ENCODE data around the gene FAM171A1. TPM values are rescaled to one million over a fixed set of nuclear protein-coding genes. Genes with fewer than 3 reads are reported as not detected.

Gene FAM171A1
- total RNA-seq, 1 donor: 16.8 TPM

GRCh38 chr10:15252396-15252795 lies 118.7 kb downstream of the FAM171A1 start:
- TF ChIP-seq CTCF (IDR thresholded peaks at IDR 0.05; ENCODE audit: insufficient read depth, low read depth, low read length): no peak
- H3K4me3 ChIP-seq (ENCODE audit: low read depth, low read length): no peak overlapping the region
- no peak for DNase-seq (ENCODE audit: low read depth)

GRCh38 chr10:15251791-15252380 lies 119.2 kb downstream of the FAM171A1 start:
- no peak for DNase-seq (ENCODE audit: low read depth)
- TF ChIP-seq CTCF (IDR thresholded peaks at IDR 0.05; ENCODE audit: insufficient read depth, low read depth, low read length): no peak
- no peak overlapping the region for H3K4me3 ChIP-seq (ENCODE audit: low read depth, low read length)

GRCh38 chr10:15245530-15245929 lies 125.6 kb downstream of the FAM171A1 start:
- peak; percentile 55 for TF ChIP-seq CTCF (IDR thresholded peaks at IDR 0.05; ENCODE audit: insufficient read depth, low read depth, low read length)
- no peak overlapping the region for H3K4me3 ChIP-seq (ENCODE audit: low read depth, low read length)
- DNase-seq (ENCODE audit: low read depth): peak; percentile 14

GRCh38 chr10:15244635-15245197 lies 126.4 kb downstream of the FAM171A1 start:
- TF ChIP-seq CTCF (IDR thresholded peaks at IDR 0.05; ENCODE audit: insufficient read depth, low read depth, low read length): no peak
- no peak overlapping the region for H3K4me3 ChIP-seq (ENCODE audit: low read depth, low read length)
- no peak for DNase-seq (ENCODE audit: low read depth)

- no peak overlapping the region for H3K4me3 ChIP-seq (ENCODE audit: low read depth, low read length)
- no peak for DNase-seq (ENCODE audit: low read depth)
- TF ChIP-seq CTCF (IDR thresholded peaks at IDR 0.05; ENCODE audit: insufficient read depth, low read depth, low read length): no peak
Measured at GRCh38 chr10:15242261-15242840, 128.7 kb downstream of the FAM171A1 start.

GRCh38 chr10:15241306-15241705 lies 129.8 kb downstream of the FAM171A1 start:
- H3K4me3 ChIP-seq (ENCODE audit: low read depth, low read length): no peak overlapping the region
- no peak for DNase-seq (ENCODE audit: low read depth)
- TF ChIP-seq CTCF (IDR thresholded peaks at IDR 0.05; ENCODE audit: insufficient read depth, low read depth, low read length): no peak
